Gastrocnemius medialis (tissue), 4 donors: ENCODE measurements around the gene ARHGAP1.

ENCODE experiments used
- CTCF ChIP-seq, 5 experiments: fragments of 450-650 bp in 3 of 5; fragments of 200-600 bp in 2 of 5; sonication (generic) in 2 of 5; IDR thresholded peaks in 4 of 5; conservative IDR thresholded peaks in 1 of 5; 1 replicate in 4 of 5; 2 replicates in 1 of 5; pipeline ENCODE4 v1.5.1; 2016 to 2019; ENCODE audit warnings: antibody characterized with exemption in 5 of 5, mild to moderate bottlenecking in 3 of 5, moderate library complexity in 3 of 5
- POLR2A ChIP-seq, 2 donors: fragments of 450-650 bp; IDR thresholded peaks; one replicate each; pipeline ENCODE4 v1.6.1; 2017; ENCODE audit warnings: antibody characterized with exemption in 2 of 2, mild to moderate bottlenecking in 2 of 2, moderate library complexity in 2 of 2

DNA sequence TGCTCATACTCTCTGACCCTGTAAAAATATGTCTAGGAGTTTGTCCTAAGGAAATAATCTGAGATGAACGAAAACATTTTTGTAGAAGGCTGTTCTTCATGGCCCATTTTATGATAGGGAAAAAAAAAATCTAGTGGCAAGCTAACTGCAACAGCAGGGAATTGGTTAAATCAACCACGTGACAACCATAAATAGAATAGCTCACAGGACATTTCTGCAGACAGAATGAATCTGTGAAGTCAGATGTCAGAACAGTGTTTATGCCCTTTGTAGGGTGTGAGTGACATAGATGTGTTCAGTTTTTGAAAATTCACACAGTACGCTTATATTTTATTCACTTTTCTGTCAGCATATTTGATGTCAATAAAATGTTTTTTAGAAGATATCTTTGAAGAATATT is 16.1 kb downstream of the ARHGAP1 start:
- TF ChIP-seq CTCF (IDR thresholded peaks at IDR 0.05 in 4 of 5, conservative IDR thresholded peaks at IDR 0.05 in 1 of 5) (no peak), POLR2A (IDR thresholded peaks at IDR 0.05) (no peak)
